SH-SY5Y (cell line): ENCODE measurements around the gene RAB11FIP2.

Source experiments
- GATA2 ChIP-seq: IDR thresholded peaks from 2 replicates; pipeline ENCODE4 v1.6.1; 2011; ENCODE audit warnings: mild to moderate bottlenecking, low read depth, low read length
- GATA3 ChIP-seq: IDR thresholded peaks from 2 replicates; pipeline ENCODE4 v1.6.1; 2011; ENCODE audit warnings: low read depth, mild to moderate bottlenecking, low read length, moderate library complexity

- TF ChIP-seq GATA2 = no peak
- no peak for TF ChIP-seq GATA3
Observed at GRCh38 chr10:118076705-118077104, 30.0 kb upstream of the RAB11FIP2 start.
